Panc1 (cell line): ENCODE results near the gene POLN. TPM values are rescaled to one million over a fixed set of nuclear protein-coding genes. Genes with fewer than 3 reads are reported as not detected.

ENCODE experiments used
- ATAC-seq: fragments of 200-7000 bp; cut with Tn5 transposase; 2 replicates; pipeline ENCODE4 v1.9.1; 2020; ENCODE audit warnings: mild to moderate bottlenecking, moderate library complexity
- BruUV-seq: library from RNA; stranded (reverse); fragments of 400-500 nt; replicated peaks from 2 replicates; lab custom pipeline; 2021; lab: Mats Ljungman, UMichigan
- CTCF ChIA-PET: fragments of 300-600 bp; sonication (Branson Sonifier 250); formaldehyde crosslinking; loops from one replicate; lab custom pipeline; 2022; ENCODE audit warnings: antibody characterized with exemption; lab: Charles Lee
- POLR2A ChIA-PET: fragments of 300-600 bp; sonication (Branson Sonifier 250); formaldehyde crosslinking; loops from one replicate; lab custom pipeline; 2022; ENCODE audit warnings: antibody characterized with exemption; lab: Charles Lee
- DNase-seq: peaks from one replicate; pipeline ENCODE4 v3.0.0-alpha.2; 2010; ENCODE audit warnings: low read depth, low spot score
- H3K27ac ChIP-seq: 2 replicates; pipeline ENCODE4 v1.5.1; 2011; ENCODE audit warnings: mild to moderate bottlenecking, low read length, inconsistent platforms
- H3K27me3 ChIP-seq: fragments of 200-500 bp; sonication (Bioruptor generic); 2 replicates; pipeline ENCODE4 v1.6.0; 2014; ENCODE audit warnings: low read length, inconsistent platforms; ENCODE audit not compliant: control insufficient read depth, insufficient read depth
- H3K36me3 ChIP-seq: fragments of 200-500 bp; sonication (Bioruptor generic); 2 replicates; pipeline ENCODE4 v1.5.1; 2014; ENCODE audit warnings: inconsistent platforms, mild to moderate bottlenecking, low read length, moderate library complexity; ENCODE audit not compliant: control insufficient read depth, insufficient read depth
- H3K4me1 ChIP-seq: 2 replicates; pipeline ENCODE4 v1.5.1; 2011; ENCODE audit warnings: inconsistent platforms, mild to moderate bottlenecking, low read length, moderate library complexity; ENCODE audit not compliant: control insufficient read depth, insufficient read depth
- H3K4me3 ChIP-seq, 2 experiments: 2 replicates each; pipeline ENCODE4 v1.5.1; 2011 to 2012; ENCODE audit warnings: low read depth in 2 of 2, low read length in 2 of 2, mild to moderate bottlenecking in 2 of 2, inconsistent platforms in 1 of 2, moderate library complexity in 1 of 2
- H3K9me3 ChIP-seq: fragments of 200-500 bp; sonication (Bioruptor generic); 2 replicates; pipeline ENCODE4 v1.5.1; 2014; ENCODE audit warnings: low read depth, mild to moderate bottlenecking, inconsistent platforms, low read length, moderate library complexity; ENCODE audit not compliant: control insufficient read depth, insufficient read depth
- CTCF ChIP-seq: fragments of 450-650 bp; IDR thresholded peaks from 2 replicates; pipeline ENCODE4 v1.5.1; 2017; ENCODE audit warnings: mild to moderate bottlenecking
- POLR2AphosphoS5 ChIP-seq: IDR thresholded peaks from 2 replicates; pipeline ENCODE4 v1.6.1; 2012; ENCODE audit warnings: mild to moderate bottlenecking, low read depth, low read length, moderate library complexity
- REST ChIP-seq, 2 experiments: IDR thresholded peaks; 2 replicates each; pipeline ENCODE4 v1.6.1; 2011 to 2012; ENCODE audit warnings: low read depth in 2 of 2, control low read depth in 1 of 2, low read length in 1 of 2, mild to moderate bottlenecking in 1 of 2, moderate library complexity in 1 of 2; ENCODE audit not compliant: insufficient read depth in 1 of 2
- SIN3A ChIP-seq: IDR thresholded peaks from 2 replicates; pipeline ENCODE4 v1.6.1; 2012; ENCODE audit warnings: low read depth, mild to moderate bottlenecking, low read length, moderate library complexity, borderline replicate concordance; ENCODE audit not compliant: insufficient read depth
- TCF7L2 ChIP-seq: IDR thresholded peaks from 2 replicates; pipeline ENCODE4 v1.6.1; 2011; ENCODE audit warnings: mild to moderate bottlenecking, low read depth, low read length, inconsistent platforms
- in situ Hi-C: cut with HindIII; loops from 2 replicates; pipeline ENCODE4 v1.10.0; 2016; ENCODE audit warnings: low sequenced_read_pairs, low pct_unique_long_range_greater_than_20kb
- intact Hi-C: fragments of 100-400 bp; cut with micrococcal nuclease; formaldehyde crosslinking; loops from one replicate; pipeline ENCODE4 v1.10.0; 2022; ENCODE audit not compliant: unreplicated experiment
- total RNA-seq: library from RNA; stranded (reverse); gene quantifications from one replicate; pipeline ENCODE4 v1.2.1, GENCODE V29; 2021; ENCODE audit not compliant: unreplicated experiment

Gene POLN
- total RNA-seq, 1 experiment from 2014 or later, result 4.3 TPM

- Histone ChIP-seq H3K4me1 (no peaks in the 10 kb centered on the region), H3K4me3 (no peak overlapping the region), H3K9me3 (no peaks in the 10 kb centered on the region), H3K27ac (no peak overlapping the region), H3K27me3 (no peaks in the 10 kb centered on the region), H3K36me3 (no peaks in the 10 kb centered on the region; the same call in 1 of the 2 replicates)
- intact Hi-C loops (no loop called here), in situ Hi-C loops (no loop called here)
- no TSS peak for BruUV-seq
- ATAC-seq, result no peak
- POLR2A ChIA-PET, result interaction anchor here (0.7 kb wide), 1 partner anchor 637 kb away, joined by 3 read pairs; no protein-coding TSS in a partner anchor
- TF ChIP-seq POLR2AphosphoS5 (no peak), CTCF (no peak), TCF7L2 (no peak), REST (IDR thresholded peaks at IDR 0.05; ENCODE audit: insufficient read depth in 1 of 2, low read depth in 2 of 2, low read length in 1 of 2) (no peak), SIN3A (no peak)
- CTCF ChIA-PET, result no interaction called here
- DNase-seq, result no peak
These were observed 48.6 kb downstream of the POLN start for GRCh38 chr4:2193326-2193725.

GRCh38 chr4:2186865-2187172, 55.1 kb downstream of the POLN start:
- CTCF ChIA-PET, result no interaction called here
- intact Hi-C loops (no loop called here), in situ Hi-C loops (no loop called here)
- POLR2A ChIA-PET, result no interaction called here
- no peaks in the 10 kb centered on the region for H3K4me1 ChIP-seq
- H3K36me3 ChIP-seq, result no peaks in the 10 kb centered on the region; the same call in 1 of the 2 replicates
- no peaks in the 10 kb centered on the region for H3K27me3 ChIP-seq
- no TSS peak for BruUV-seq
- H3K4me3 ChIP-seq, result no peak overlapping the region
- H3K9me3 ChIP-seq, result no peaks in the 10 kb centered on the region
- H3K27ac ChIP-seq, result no peak overlapping the region
- no peak for ATAC-seq
- no peak for DNase-seq
- no peak for TF ChIP-seq SIN3A
- TF ChIP-seq CTCF, result no peak
- no peak for TF ChIP-seq POLR2AphosphoS5
- no peak for TF ChIP-seq REST (IDR thresholded peaks at IDR 0.05; ENCODE audit: insufficient read depth in 1 of 2, low read depth in 2 of 2, low read length in 1 of 2)
- no peak for TF ChIP-seq TCF7L2
